HEK293 (cell line): Measurements from ENCODE around the gene ANKRD52.
A peak's percentile ranks its signal among the peaks of the same experiment; 100 is the strongest.

Experiments
- CTCF ChIA-PET: fragments of 350-600 bp; formaldehyde crosslinking; extraction: SDS; loops from one replicate; lab custom pipeline; 2021; ENCODE audit warnings: antibody characterized with exemption; lab: Yijun Ruan, JAX
- POLR2A ChIA-PET: fragments of 300-600 bp; formaldehyde crosslinking; extraction: SDS; loops from one replicate; lab custom pipeline; 2020; ENCODE audit warnings: antibody characterized with exemption, inconsistent platforms; lab: Yijun Ruan, JAX
- H3K27ac ChIP-seq: fragments of 200-500 bp; sonication (Bioruptor generic); 2 replicates; pipeline ENCODE4 v1.5.1; 2014; ENCODE audit warnings: low read depth, low read length, control low read depth, inconsistent platforms; ENCODE audit errors: extremely low read depth
- H3K36me3 ChIP-seq, 2 experiments: fragments of 200-500 bp in 1 of 2; sonication (Bioruptor generic) in 1 of 2; 1 replicate in 1 of 2; 2 replicates in 1 of 2; pipeline ENCODE4 v1.5.1; 2014 to 2017; ENCODE audit warnings: inconsistent platforms in 2 of 2, low read length in 2 of 2; ENCODE audit not compliant: control insufficient read depth in 2 of 2, insufficient read depth in 1 of 2
- H3K4me1 ChIP-seq: fragments of 200-500 bp; sonication (Bioruptor generic); 2 replicates; pipeline ENCODE4 v1.5.1; 2014; ENCODE audit warnings: mild to moderate bottlenecking, low read length, inconsistent platforms; ENCODE audit not compliant: control insufficient read depth, insufficient read depth
- H3K4me3 ChIP-seq: 2 replicates; pipeline ENCODE4 v1.5.1; 2011; ENCODE audit warnings: low read depth, mild to moderate bottlenecking, control low read depth, low read length, moderate library complexity
- H3K9me3 ChIP-seq: fragments of 200-500 bp; sonication (Bioruptor generic); 2 replicates; pipeline ENCODE4 v1.5.1; 2014; ENCODE audit warnings: low read depth, low read length, inconsistent platforms; ENCODE audit not compliant: control insufficient read depth, insufficient read depth
- HOXC10 ChIP-seq: sonication (generic); formaldehyde crosslinking; IDR thresholded peaks from 2 replicates; pipeline ENCODE4 v1.8.1; 2023; ENCODE audit warnings: mild to moderate bottlenecking, missing genetic modification reagents
- SP3 ChIP-seq: fragments of 450-650 bp; formaldehyde crosslinking; IDR thresholded peaks from 2 replicates; pipeline ENCODE4 v1.5.1; 2016; ENCODE audit warnings: missing biosample characterization, missing genetic modification characterization
- ZBTB7A ChIP-seq: fragments of 450-650 bp; formaldehyde crosslinking; IDR thresholded peaks from 2 replicates; pipeline ENCODE4 v1.5.1; 2016; ENCODE audit warnings: low read depth, missing biosample characterization, missing genetic modification characterization
- ZNF19 ChIP-seq: fragments of 450-650 bp; formaldehyde crosslinking; IDR thresholded peaks from 2 replicates; pipeline ENCODE4; 2016; ENCODE audit warnings: missing biosample characterization, missing genetic modification characterization, low read depth
- ZNF214 ChIP-seq: fragments of 450-650 bp; formaldehyde crosslinking; IDR thresholded peaks from 2 replicates; pipeline ENCODE4 v1.5.1; 2017; ENCODE audit warnings: missing biosample characterization, mild to moderate bottlenecking, missing genetic modification characterization, borderline replicate concordance
- ZNF423 ChIP-seq: fragments of 450-650 bp; formaldehyde crosslinking; IDR thresholded peaks from 2 replicates; pipeline ENCODE4 v1.5.1; 2016; ENCODE audit warnings: missing biosample characterization, missing genetic modification characterization
- ZNF530 ChIP-seq: fragments of 450-650 bp; formaldehyde crosslinking; IDR thresholded peaks from 2 replicates; pipeline ENCODE4 v1.5.1; 2016; ENCODE audit warnings: low read depth, missing biosample characterization, missing genetic modification characterization
- ZNF585B ChIP-seq: fragments of 450-650 bp; formaldehyde crosslinking; IDR thresholded peaks from 2 replicates; pipeline ENCODE4 v1.5.1; 2016; ENCODE audit warnings: missing biosample characterization, missing genetic modification characterization
- ZNF600 ChIP-seq: fragments of 450-650 bp; formaldehyde crosslinking; IDR thresholded peaks from 2 replicates; pipeline ENCODE4 v1.5.1; 2016; ENCODE audit warnings: missing biosample characterization, missing genetic modification characterization
- ZNF660 ChIP-seq: fragments of 450-650 bp; IDR thresholded peaks from 2 replicates; pipeline ENCODE4 v1.5.1; 2018; ENCODE audit warnings: missing biosample characterization, mild to moderate bottlenecking, missing genetic modification characterization
- ZNF670 ChIP-seq: fragments of 450-650 bp; formaldehyde crosslinking; IDR thresholded peaks from 2 replicates; pipeline ENCODE4 v1.5.1; 2016; ENCODE audit warnings: missing biosample characterization, missing genetic modification characterization, low read depth
- ZNF792 ChIP-seq: fragments of 450-650 bp; formaldehyde crosslinking; IDR thresholded peaks from 2 replicates; pipeline ENCODE4 v1.5.1; 2016; ENCODE audit warnings: missing biosample characterization, missing genetic modification characterization
- TF ChIP-seq, protein P1 (sequence below): fragments of 450-650 bp; formaldehyde crosslinking; IDR thresholded peaks from 2 replicates; pipeline ENCODE4 v1.5.1; 2016; ENCODE audit warnings: missing biosample characterization, missing genetic modification characterization, borderline replicate concordance
- TF ChIP-seq, protein P2 (sequence below): fragments of 450-650 bp; formaldehyde crosslinking; IDR thresholded peaks from 2 replicates; pipeline ENCODE4 v1.5.1; 2016; ENCODE audit warnings: missing biosample characterization, missing genetic modification characterization
- TF ChIP-seq, protein P3 (sequence below): fragments of 450-650 bp; formaldehyde crosslinking; IDR thresholded peaks from 2 replicates; pipeline ENCODE4 v1.5.1; 2016; ENCODE audit warnings: missing biosample characterization, missing genetic modification characterization
- TF ChIP-seq, protein P4 (sequence below): fragments of 450-650 bp; formaldehyde crosslinking; optimal IDR thresholded peaks from 2 replicates; pipeline ENCODE3; 2016; ENCODE audit warnings: missing biosample characterization, mild to moderate bottlenecking, missing genetic modification characterization
- TF ChIP-seq, protein P5 (sequence below): fragments of 450-650 bp; formaldehyde crosslinking; IDR thresholded peaks from 2 replicates; pipeline ENCODE4 v1.5.1; 2017; ENCODE audit warnings: missing biosample characterization, missing genetic modification characterization
- TF ChIP-seq, protein P6 (sequence below): fragments of 450-650 bp; IDR thresholded peaks from 2 replicates; pipeline ENCODE4 v1.5.1; 2018; ENCODE audit warnings: missing biosample characterization, mild to moderate bottlenecking, missing genetic modification characterization
- TF ChIP-seq, protein P7 (sequence below): fragments of 450-650 bp; formaldehyde crosslinking; IDR thresholded peaks from 2 replicates; pipeline ENCODE4 v1.5.1; 2016; ENCODE audit warnings: missing biosample characterization, missing genetic modification characterization
- TF ChIP-seq, protein P8 (sequence below): fragments of 450-650 bp; formaldehyde crosslinking; IDR thresholded peaks from 2 replicates; pipeline ENCODE4 v1.5.1; 2016; ENCODE audit warnings: missing biosample characterization, missing genetic modification characterization
- TF ChIP-seq, protein P9 (sequence below): IDR thresholded peaks from 2 replicates; pipeline ENCODE4 v1.6.1; 2011; ENCODE audit warnings: mild to moderate bottlenecking, low read depth, low read length, borderline replicate concordance

The ANKRD52 gene

DNA sequence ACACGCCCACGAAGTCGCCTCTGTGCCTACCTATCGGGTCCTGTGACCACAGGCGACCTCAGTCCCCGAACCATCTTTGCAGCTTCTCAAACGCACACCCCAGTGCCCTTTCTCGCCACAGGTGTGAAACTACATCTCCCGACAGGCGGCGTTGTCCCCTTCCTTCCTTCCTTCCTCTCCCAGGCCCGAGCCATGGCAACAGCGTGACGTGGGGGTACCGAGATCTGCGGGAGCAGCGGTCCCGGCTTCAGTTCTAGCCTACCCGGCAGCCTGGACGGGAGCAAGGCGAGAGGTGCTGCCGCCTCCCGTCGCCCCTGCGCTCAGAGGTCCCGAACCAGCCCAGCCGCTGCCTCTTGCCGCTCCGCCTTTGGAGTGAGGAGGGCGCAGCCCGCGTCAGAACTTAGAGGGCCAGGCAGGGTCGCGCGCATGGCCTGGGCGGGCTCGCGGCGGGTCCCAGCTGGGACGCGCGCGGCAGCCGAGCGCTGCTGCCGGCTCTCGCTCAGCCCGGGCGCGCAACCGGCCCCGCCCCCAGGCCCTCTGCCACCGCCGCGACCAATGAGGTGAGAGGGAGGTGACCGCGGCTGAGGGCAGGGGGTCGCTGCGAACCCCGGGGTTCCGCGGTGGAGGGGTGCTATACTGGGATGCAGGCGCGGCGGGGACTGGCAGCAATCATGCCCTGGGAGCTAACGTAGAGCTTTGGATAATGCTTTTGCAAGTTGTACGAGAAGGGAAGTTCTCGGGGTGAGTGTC is 8.7 kb upstream of the ANKRD52 start, which contains the start of gene COQ10A:
Gene COQ10A, plus strand, starts transcription at position 250 of the 750 bp plus-strand sequence. Its CDS starts 177 bp downstream, at position 427.
- no peaks in the 10 kb centered on the region for H3K9me3 ChIP-seq
- ChIA-PET CTCF (interaction anchor here (0.6 to 1.7 kb wide), 19 partner anchors 9 to 293 kb away, joined by 3 to 6 read pairs (median 3); partner anchors contain the start of genes ANKRD52 and RAB5B), POLR2A (interaction anchor here (0.6 to 2.9 kb wide), 14 partner anchors 9 to 370 kb away, joined by 3 to 26 read pairs (median 4); partner anchors contain the start of genes ANKRD52, CNPY2, RBMS2 and RNF41)
- H3K4me1 ChIP-seq = no peaks in the 10 kb centered on the region; the same call in 1 of the 2 replicates
- peaks cover 5 to 32% of the 10 kb centered on the region in 2 experiments for H3K36me3 ChIP-seq
- H3K4me3 ChIP-seq = peak within 1 kb of the TSS; percentile 65
- H3K27ac ChIP-seq = peak within 1 kb of the TSS; percentile 62; the same call in 1 of the 2 replicates
- TF ChIP-seq, protein P1, sequence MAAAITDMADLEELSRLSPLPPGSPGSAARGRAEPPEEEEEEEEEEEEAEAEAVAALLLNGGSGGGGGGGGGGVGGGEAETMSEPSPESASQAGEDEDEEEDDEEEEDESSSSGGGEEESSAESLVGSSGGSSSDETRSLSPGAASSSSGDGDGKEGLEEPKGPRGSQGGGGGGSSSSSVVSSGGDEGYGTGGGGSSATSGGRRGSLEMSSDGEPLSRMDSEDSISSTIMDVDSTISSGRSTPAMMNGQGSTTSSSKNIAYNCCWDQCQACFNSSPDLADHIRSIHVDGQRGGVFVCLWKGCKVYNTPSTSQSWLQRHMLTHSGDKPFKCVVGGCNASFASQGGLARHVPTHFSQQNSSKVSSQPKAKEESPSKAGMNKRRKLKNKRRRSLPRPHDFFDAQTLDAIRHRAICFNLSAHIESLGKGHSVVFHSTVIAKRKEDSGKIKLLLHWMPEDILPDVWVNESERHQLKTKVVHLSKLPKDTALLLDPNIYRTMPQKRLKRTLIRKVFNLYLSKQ (tag by site-specific recombination) = no peak
- TF ChIP-seq ZNF660 (tag by site-specific recombination) = peak; percentile 82
- TF ChIP-seq, protein P2, sequence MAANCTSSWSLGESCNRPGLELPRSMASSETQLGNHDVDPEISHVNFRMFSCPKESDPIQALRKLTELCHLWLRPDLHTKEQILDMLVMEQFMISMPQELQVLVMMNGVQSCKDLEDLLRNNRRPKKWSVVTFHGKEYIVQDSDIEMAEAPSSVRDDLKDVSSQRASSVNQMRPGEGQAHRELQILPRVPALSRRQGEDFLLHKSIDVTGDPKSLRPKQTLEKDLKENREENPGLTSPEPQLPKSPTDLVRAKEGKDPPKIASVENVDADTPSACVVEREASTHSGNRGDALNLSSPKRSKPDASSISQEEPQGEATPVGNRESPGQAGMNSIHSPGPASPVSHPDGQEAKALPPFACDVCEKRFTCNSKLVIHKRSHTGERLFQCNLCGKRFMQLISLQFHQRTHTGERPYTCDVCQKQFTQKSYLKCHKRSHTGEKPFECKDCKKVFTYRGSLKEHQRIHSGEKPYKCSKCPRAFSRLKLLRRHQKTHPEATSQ (tag by site-specific recombination) = 0 out of 2 replicates have a peak, but pooled peaks have one; percentile 80
- no peak for TF ChIP-seq ZNF19
- TF ChIP-seq ZBTB7A (tag by site-specific recombination) = peak; percentile 74
- 0 out of 2 replicates have a peak, but pooled peaks have one; percentile 54 for TF ChIP-seq ZNF792 (tag by site-specific recombination)
- TF ChIP-seq, protein P3, sequence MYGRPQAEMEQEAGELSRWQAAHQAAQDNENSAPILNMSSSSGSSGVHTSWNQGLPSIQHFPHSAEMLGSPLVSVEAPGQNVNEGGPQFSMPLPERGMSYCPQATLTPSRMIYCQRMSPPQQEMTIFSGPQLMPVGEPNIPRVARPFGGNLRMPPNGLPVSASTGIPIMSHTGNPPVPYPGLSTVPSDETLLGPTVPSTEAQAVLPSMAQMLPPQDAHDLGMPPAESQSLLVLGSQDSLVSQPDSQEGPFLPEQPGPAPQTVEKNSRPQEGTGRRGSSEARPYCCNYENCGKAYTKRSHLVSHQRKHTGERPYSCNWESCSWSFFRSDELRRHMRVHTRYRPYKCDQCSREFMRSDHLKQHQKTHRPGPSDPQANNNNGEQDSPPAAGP (tag by site-specific recombination) = peak; percentile 96
- peak; percentile 91 for TF ChIP-seq ZNF423 (tag by site-specific recombination)
- TF ChIP-seq, protein P4, sequence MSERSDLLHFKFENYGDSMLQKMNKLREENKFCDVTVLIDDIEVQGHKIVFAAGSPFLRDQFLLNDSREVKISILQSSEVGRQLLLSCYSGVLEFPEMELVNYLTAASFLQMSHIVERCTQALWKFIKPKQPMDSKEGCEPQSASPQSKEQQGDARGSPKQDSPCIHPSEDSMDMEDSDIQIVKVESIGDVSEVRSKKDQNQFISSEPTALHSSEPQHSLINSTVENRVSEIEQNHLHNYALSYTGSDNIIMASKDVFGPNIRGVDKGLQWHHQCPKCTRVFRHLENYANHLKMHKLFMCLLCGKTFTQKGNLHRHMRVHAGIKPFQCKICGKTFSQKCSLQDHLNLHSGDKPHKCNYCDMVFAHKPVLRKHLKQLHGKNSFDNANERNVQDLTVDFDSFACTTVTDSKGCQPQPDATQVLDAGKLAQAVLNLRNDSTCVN (tag by site-specific recombination) = peak; percentile 98
- no peak for TF ChIP-seq HOXC10
- no peak for TF ChIP-seq ZNF214 (tag by site-specific recombination)
- peak; percentile 91 for TF ChIP-seq ZNF600 (tag by site-specific recombination)
- peak; percentile 64 for TF ChIP-seq SP3
- TF ChIP-seq, protein P5, sequence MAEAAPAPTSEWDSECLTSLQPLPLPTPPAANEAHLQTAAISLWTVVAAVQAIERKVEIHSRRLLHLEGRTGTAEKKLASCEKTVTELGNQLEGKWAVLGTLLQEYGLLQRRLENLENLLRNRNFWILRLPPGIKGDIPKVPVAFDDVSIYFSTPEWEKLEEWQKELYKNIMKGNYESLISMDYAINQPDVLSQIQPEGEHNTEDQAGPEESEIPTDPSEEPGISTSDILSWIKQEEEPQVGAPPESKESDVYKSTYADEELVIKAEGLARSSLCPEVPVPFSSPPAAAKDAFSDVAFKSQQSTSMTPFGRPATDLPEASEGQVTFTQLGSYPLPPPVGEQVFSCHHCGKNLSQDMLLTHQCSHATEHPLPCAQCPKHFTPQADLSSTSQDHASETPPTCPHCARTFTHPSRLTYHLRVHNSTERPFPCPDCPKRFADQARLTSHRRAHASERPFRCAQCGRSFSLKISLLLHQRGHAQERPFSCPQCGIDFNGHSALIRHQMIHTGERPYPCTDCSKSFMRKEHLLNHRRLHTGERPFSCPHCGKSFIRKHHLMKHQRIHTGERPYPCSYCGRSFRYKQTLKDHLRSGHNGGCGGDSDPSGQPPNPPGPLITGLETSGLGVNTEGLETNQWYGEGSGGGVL = no peak
- TF ChIP-seq, protein P6, sequence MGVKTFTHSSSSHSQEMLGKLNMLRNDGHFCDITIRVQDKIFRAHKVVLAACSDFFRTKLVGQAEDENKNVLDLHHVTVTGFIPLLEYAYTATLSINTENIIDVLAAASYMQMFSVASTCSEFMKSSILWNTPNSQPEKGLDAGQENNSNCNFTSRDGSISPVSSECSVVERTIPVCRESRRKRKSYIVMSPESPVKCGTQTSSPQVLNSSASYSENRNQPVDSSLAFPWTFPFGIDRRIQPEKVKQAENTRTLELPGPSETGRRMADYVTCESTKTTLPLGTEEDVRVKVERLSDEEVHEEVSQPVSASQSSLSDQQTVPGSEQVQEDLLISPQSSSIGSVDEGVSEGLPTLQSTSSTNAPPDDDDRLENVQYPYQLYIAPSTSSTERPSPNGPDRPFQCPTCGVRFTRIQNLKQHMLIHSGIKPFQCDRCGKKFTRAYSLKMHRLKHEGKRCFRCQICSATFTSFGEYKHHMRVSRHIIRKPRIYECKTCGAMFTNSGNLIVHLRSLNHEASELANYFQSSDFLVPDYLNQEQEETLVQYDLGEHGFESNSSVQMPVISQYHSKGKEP (tag by site-specific recombination) = no peak
- TF ChIP-seq ZNF585B (tag by site-specific recombination) = no peak
- TF ChIP-seq, protein P7, sequence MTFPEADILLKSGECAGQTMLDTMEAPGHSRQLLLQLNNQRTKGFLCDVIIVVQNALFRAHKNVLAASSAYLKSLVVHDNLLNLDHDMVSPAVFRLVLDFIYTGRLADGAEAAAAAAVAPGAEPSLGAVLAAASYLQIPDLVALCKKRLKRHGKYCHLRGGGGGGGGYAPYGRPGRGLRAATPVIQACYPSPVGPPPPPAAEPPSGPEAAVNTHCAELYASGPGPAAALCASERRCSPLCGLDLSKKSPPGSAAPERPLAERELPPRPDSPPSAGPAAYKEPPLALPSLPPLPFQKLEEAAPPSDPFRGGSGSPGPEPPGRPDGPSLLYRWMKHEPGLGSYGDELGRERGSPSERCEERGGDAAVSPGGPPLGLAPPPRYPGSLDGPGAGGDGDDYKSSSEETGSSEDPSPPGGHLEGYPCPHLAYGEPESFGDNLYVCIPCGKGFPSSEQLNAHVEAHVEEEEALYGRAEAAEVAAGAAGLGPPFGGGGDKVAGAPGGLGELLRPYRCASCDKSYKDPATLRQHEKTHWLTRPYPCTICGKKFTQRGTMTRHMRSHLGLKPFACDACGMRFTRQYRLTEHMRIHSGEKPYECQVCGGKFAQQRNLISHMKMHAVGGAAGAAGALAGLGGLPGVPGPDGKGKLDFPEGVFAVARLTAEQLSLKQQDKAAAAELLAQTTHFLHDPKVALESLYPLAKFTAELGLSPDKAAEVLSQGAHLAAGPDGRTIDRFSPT (tag by site-specific recombination) = peak; percentile 20; the same call in 1 of the 2 replicates
- TF ChIP-seq, protein P8, sequence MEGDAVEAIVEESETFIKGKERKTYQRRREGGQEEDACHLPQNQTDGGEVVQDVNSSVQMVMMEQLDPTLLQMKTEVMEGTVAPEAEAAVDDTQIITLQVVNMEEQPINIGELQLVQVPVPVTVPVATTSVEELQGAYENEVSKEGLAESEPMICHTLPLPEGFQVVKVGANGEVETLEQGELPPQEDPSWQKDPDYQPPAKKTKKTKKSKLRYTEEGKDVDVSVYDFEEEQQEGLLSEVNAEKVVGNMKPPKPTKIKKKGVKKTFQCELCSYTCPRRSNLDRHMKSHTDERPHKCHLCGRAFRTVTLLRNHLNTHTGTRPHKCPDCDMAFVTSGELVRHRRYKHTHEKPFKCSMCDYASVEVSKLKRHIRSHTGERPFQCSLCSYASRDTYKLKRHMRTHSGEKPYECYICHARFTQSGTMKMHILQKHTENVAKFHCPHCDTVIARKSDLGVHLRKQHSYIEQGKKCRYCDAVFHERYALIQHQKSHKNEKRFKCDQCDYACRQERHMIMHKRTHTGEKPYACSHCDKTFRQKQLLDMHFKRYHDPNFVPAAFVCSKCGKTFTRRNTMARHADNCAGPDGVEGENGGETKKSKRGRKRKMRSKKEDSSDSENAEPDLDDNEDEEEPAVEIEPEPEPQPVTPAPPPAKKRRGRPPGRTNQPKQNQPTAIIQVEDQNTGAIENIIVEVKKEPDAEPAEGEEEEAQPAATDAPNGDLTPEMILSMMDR (tag by site-specific recombination) = peak; percentile 98
- TF ChIP-seq ZNF670 = no peak
- TF ChIP-seq, protein P9, sequence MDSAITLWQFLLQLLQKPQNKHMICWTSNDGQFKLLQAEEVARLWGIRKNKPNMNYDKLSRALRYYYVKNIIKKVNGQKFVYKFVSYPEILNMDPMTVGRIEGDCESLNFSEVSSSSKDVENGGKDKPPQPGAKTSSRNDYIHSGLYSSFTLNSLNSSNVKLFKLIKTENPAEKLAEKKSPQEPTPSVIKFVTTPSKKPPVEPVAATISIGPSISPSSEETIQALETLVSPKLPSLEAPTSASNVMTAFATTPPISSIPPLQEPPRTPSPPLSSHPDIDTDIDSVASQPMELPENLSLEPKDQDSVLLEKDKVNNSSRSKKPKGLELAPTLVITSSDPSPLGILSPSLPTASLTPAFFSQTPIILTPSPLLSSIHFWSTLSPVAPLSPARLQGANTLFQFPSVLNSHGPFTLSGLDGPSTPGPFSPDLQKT = no peak
- TF ChIP-seq ZNF530 (tag by site-specific recombination) = no peak
